SK-N-SH treated with all-trans-retinoic acid at 6 μM for 48 hours (cell line): ENCODE data around the gene GDF7.

Experiments
- ARNTL ChIP-seq: fragments of 450-650 bp; formaldehyde crosslinking; IDR thresholded peaks from 2 replicates; pipeline ENCODE4 v1.5.0; 2020; ENCODE audit warnings: low read depth, mild to moderate bottlenecking, moderate library complexity, borderline replicate concordance
- CSDC2 ChIP-seq: fragments of 250-450 bp; sonication (Bioruptor Pico); IDR thresholded peaks from 2 replicates; pipeline ENCODE4 v1.5.0; 2020; ENCODE audit warnings: mild to moderate bottlenecking, moderate library complexity
- ZC3H10 ChIP-seq: fragments of 250-450 bp; sonication (Bioruptor Pico); IDR thresholded peaks from 2 replicates; pipeline ENCODE4 v1.5.1; 2021; ENCODE audit warnings: mild to moderate bottlenecking, moderate library complexity
- ZFP3 ChIP-seq: fragments of 250-450 bp; sonication (Bioruptor Pico); IDR thresholded peaks from 2 replicates; pipeline ENCODE4 v1.5.0; 2020; ENCODE audit warnings: mild to moderate bottlenecking, moderate library complexity
- ZNF565 ChIP-seq: fragments of 450-650 bp; formaldehyde crosslinking; conservative IDR thresholded peaks from 2 replicates; pipeline ENCODE4 v1.5.0; 2020; ENCODE audit warnings: low read depth, mild to moderate bottlenecking, moderate library complexity
- TF ChIP-seq, protein P1 (sequence below): fragments of 250-450 bp; sonication (Bioruptor Pico); IDR thresholded peaks from 2 replicates; pipeline ENCODE4 v1.8.0; 2020; ENCODE audit warnings: mild to moderate bottlenecking, moderate library complexity, borderline replicate concordance
- TF ChIP-seq, protein P2 (sequence below): fragments of 250-450 bp; sonication (Bioruptor Pico); IDR thresholded peaks from 2 replicates; pipeline ENCODE4 v1.8.0; 2021; ENCODE audit warnings: low read depth, mild to moderate bottlenecking, moderate library complexity, borderline replicate concordance
- TF ChIP-seq, protein P3 (sequence below): fragments of 250-450 bp; sonication (Bioruptor Pico); IDR thresholded peaks from 2 replicates; pipeline ENCODE4 v1.5.1; 2020; ENCODE audit warnings: low read depth, mild to moderate bottlenecking, moderate library complexity
- TF ChIP-seq, protein P4 (sequence below): fragments of 250-450 bp; sonication (Bioruptor Pico); IDR thresholded peaks from 2 replicates; pipeline ENCODE4 v1.5.0; 2020; ENCODE audit warnings: mild to moderate bottlenecking, moderate library complexity

DNA sequence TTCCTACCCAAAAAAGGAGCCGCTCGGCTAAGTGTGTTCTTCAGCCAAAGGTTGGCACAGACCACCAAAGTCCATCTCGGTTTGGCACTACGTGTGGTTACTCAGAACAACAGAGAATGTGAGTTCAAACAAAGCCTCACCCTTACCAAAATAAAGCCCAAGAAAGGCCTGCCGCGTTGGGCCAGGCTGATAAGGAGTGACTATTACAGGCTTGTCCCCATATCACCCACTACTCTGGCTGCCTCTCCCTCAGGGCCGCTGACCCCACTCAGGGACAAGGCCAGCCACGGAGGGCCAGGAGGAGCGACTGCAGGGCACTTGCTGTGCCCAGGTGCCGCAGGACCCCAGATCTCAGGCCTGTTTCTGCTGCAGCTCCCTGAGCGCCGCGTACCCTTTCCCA lies 29.8 kb upstream of the GDF7 start:
- TF ChIP-seq, protein P1, sequence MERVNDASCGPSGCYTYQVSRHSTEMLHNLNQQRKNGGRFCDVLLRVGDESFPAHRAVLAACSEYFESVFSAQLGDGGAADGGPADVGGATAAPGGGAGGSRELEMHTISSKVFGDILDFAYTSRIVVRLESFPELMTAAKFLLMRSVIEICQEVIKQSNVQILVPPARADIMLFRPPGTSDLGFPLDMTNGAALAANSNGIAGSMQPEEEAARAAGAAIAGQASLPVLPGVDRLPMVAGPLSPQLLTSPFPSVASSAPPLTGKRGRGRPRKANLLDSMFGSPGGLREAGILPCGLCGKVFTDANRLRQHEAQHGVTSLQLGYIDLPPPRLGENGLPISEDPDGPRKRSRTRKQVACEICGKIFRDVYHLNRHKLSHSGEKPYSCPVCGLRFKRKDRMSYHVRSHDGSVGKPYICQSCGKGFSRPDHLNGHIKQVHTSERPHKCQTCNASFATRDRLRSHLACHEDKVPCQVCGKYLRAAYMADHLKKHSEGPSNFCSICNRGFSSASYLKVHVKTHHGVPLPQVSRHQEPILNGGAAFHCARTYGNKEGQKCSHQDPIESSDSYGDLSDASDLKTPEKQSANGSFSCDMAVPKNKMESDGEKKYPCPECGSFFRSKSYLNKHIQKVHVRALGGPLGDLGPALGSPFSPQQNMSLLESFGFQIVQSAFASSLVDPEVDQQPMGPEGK (CRISPR knock-in tag) = no peak
- TF ChIP-seq, protein P2, sequence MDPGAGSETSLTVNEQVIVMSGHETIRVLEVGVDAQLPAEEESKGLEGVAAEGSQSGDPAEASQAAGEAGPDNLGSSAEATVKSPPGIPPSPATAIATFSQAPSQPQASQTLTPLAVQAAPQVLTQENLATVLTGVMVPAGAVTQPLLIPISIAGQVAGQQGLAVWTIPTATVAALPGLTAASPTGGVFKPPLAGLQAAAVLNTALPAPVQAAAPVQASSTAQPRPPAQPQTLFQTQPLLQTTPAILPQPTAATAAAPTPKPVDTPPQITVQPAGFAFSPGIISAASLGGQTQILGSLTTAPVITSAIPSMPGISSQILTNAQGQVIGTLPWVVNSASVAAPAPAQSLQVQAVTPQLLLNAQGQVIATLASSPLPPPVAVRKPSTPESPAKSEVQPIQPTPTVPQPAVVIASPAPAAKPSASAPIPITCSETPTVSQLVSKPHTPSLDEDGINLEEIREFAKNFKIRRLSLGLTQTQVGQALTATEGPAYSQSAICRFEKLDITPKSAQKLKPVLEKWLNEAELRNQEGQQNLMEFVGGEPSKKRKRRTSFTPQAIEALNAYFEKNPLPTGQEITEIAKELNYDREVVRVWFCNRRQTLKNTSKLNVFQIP (CRISPR knock-in tag) = no peak
- TF ChIP-seq ZFP3 (CRISPR knock-in tag) (no peak), CSDC2 (no peak), ARNTL (CRISPR knock-in tag) (no peak), ZC3H10 (CRISPR knock-in tag) (no peak), ZNF565 (CRISPR knock-in tag) (no peak)
- TF ChIP-seq, protein P3, sequence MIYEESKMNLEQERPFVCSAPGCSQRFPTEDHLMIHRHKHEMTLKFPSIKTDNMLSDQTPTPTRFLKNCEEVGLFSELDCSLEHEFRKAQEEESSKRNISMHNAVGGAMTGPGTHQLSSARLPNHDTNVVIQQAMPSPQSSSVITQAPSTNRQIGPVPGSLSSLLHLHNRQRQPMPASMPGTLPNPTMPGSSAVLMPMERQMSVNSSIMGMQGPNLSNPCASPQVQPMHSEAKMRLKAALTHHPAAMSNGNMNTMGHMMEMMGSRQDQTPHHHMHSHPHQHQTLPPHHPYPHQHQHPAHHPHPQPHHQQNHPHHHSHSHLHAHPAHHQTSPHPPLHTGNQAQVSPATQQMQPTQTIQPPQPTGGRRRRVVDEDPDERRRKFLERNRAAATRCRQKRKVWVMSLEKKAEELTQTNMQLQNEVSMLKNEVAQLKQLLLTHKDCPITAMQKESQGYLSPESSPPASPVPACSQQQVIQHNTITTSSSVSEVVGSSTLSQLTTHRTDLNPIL = no peak
- TF ChIP-seq, protein P4, sequence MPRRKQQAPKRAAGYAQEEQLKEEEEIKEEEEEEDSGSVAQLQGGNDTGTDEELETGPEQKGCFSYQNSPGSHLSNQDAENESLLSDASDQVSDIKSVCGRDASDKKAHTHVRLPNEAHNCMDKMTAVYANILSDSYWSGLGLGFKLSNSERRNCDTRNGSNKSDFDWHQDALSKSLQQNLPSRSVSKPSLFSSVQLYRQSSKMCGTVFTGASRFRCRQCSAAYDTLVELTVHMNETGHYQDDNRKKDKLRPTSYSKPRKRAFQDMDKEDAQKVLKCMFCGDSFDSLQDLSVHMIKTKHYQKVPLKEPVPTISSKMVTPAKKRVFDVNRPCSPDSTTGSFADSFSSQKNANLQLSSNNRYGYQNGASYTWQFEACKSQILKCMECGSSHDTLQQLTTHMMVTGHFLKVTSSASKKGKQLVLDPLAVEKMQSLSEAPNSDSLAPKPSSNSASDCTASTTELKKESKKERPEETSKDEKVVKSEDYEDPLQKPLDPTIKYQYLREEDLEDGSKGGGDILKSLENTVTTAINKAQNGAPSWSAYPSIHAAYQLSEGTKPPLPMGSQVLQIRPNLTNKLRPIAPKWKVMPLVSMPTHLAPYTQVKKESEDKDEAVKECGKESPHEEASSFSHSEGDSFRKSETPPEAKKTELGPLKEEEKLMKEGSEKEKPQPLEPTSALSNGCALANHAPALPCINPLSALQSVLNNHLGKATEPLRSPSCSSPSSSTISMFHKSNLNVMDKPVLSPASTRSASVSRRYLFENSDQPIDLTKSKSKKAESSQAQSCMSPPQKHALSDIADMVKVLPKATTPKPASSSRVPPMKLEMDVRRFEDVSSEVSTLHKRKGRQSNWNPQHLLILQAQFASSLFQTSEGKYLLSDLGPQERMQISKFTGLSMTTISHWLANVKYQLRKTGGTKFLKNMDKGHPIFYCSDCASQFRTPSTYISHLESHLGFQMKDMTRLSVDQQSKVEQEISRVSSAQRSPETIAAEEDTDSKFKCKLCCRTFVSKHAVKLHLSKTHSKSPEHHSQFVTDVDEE = no peak
